Muscle of leg (tissue), 11 donors: ENCODE measurements around the gene APBB1. TPM values are rescaled to one million over a fixed set of nuclear protein-coding genes. Genes with fewer than 3 reads are reported as not detected.

Source experiments
- DNase-seq: peaks from one replicate; pipeline ENCODE4 v3.0.0; 2013
- H3K27ac ChIP-seq: one replicate; pipeline ENCODE4 v1.5.1; 2013; ENCODE audit warnings: mild to moderate bottlenecking, low read length, control low read depth
- H3K27me3 ChIP-seq: one replicate; pipeline ENCODE4 v1.6.1; 2013; ENCODE audit warnings: low read length; ENCODE audit not compliant: control insufficient read depth, insufficient read depth
- H3K36me3 ChIP-seq: one replicate; pipeline ENCODE4 v1.6.1; 2013; ENCODE audit warnings: low read length; ENCODE audit not compliant: control insufficient read depth, insufficient read depth
- H3K4me1 ChIP-seq: one replicate; pipeline ENCODE4 v1.6.1; 2013; ENCODE audit warnings: low read length; ENCODE audit not compliant: control insufficient read depth, insufficient read depth
- H3K4me3 ChIP-seq: one replicate; pipeline ENCODE4 v1.5.1; 2013; ENCODE audit warnings: low read length, control low read depth
- H3K9me3 ChIP-seq: replicated peaks from 2 replicates; pipeline ENCODE4 v1.6.1; 2013; ENCODE audit warnings: low read depth, low read length; ENCODE audit not compliant: control insufficient read depth
- WGBS: methylation state at CpG from one replicate; pipeline ENCODE4 v1.1.5; 2013; ENCODE audit warnings: missing lambda C conversion rate; ENCODE audit not compliant: insufficient coverage; 5-methylcytosine and 5-hydroxymethylcytosine counted together
- polyA plus RNA-seq, 8 donors: library from polyadenylated mRNA; unstranded; fragments of 120-200 nt; gene quantifications; one replicate each; pipeline versions ENCODE4 v1.2.1 to v1.2.3, GENCODE V29; 2013; ENCODE audit warnings: inconsistent platforms in 1 of 8, low replicate concordance in 1 of 8; ENCODE audit not compliant: insufficient read length in 8 of 8, insufficient read depth in 1 of 8
- total RNA-seq: library from RNA; stranded (reverse); fragments of 120-200 nt; gene quantifications from one replicate; pipeline ENCODE4 v1.2.4, GENCODE V29; 2013

The APBB1 gene
- total and polyA plus RNA-seq, 9 donors: 26.0 to 33.2 (median 30.4) TPM

- DNase-seq: no peak
- no peak overlapping the region for H3K4me3 ChIP-seq
- WGBS: 60% methylated on average over 1 of the region's 4 CpGs
- H3K36me3 ChIP-seq: no peaks in the 10 kb centered on the region
- no peaks in the 10 kb centered on the region for H3K4me1 ChIP-seq
- H3K9me3 ChIP-seq: no peaks in the 10 kb centered on the region
- H3K27me3 ChIP-seq: no peaks in the 10 kb centered on the region
- H3K27ac ChIP-seq: no peak overlapping the region
Observed at GRCh38 chr11:6377902-6378639, 40.8 kb downstream of the APBB1 start.

DNA sequence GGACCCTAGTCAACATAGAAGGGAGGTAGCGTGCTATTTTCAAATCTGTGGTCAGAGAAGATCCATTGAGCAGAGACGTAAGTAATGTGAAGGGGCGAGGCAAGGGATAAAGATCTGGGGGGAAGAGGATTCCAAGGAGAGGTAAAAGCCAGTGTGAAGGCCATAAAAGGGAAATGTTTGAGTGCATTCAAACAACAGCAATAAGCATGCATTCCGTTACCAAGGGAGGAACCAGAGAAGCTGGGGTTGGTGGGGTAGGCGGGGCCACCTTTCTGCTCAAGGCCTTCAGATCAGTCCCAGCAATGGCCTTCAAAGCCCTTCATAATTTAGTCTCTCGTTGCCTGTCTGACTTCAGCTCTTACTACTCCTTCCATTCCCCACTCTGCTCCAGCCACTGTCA lies 47.1 kb downstream of the APBB1 start:
- no peaks in the 10 kb centered on the region for H3K36me3 ChIP-seq
- no peaks in the 10 kb centered on the region for H3K9me3 ChIP-seq
- H3K27ac ChIP-seq: no peak overlapping the region
- no peaks in the 10 kb centered on the region for H3K4me1 ChIP-seq
- H3K4me3 ChIP-seq: no peak overlapping the region
- 57% methylated on average over 5 of the region's 6 CpGs for WGBS
- H3K27me3 ChIP-seq: no peaks in the 10 kb centered on the region
- no peak for DNase-seq

DNA sequence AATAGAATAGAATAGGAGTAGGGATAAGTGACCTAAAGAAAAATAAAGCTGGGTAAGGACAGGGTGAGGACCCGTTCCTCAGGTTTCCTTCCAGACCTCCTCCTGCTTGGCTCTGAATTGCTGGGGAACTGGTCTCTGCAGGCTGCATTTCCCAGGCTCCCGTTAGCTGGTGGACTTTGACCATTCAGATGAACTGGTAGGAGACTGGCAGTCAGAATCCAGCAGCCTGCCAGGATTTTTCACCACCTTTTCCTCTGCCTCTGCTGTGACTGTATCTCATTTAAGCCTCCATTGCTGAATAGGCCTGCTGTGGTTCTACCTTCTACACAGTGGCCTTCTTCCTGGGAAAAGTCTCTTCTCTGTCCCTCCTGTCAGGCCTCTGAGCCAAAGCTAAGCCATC lies 53.2 kb downstream of the APBB1 start:
- H3K27me3 ChIP-seq: no peaks in the 10 kb centered on the region
- H3K27ac ChIP-seq: no peak overlapping the region
- 52% methylated on average over 2 of the region's 2 CpGs for WGBS
- DNase-seq: no peak
- H3K4me3 ChIP-seq: no peak overlapping the region
- peaks cover 9% of the 10 kb centered on the region for H3K4me1 ChIP-seq
- no peaks in the 10 kb centered on the region for H3K36me3 ChIP-seq
- no peaks in the 10 kb centered on the region for H3K9me3 ChIP-seq

GRCh38 chr11:6362873-6363678 lies 55.8 kb downstream of the APBB1 start:
- Histone ChIP-seq H3K36me3 (no peaks in the 10 kb centered on the region), H3K27me3 (no peaks in the 10 kb centered on the region), H3K27ac (peak overlapping the region; percentile 75), H3K9me3 (no peaks in the 10 kb centered on the region), H3K4me3 (no peak overlapping the region), H3K4me1 (peaks cover 9% of the 10 kb centered on the region)
- 53% methylated on average over 5 of the region's 6 CpGs for WGBS
- peak; percentile 85 for DNase-seq

DNA sequence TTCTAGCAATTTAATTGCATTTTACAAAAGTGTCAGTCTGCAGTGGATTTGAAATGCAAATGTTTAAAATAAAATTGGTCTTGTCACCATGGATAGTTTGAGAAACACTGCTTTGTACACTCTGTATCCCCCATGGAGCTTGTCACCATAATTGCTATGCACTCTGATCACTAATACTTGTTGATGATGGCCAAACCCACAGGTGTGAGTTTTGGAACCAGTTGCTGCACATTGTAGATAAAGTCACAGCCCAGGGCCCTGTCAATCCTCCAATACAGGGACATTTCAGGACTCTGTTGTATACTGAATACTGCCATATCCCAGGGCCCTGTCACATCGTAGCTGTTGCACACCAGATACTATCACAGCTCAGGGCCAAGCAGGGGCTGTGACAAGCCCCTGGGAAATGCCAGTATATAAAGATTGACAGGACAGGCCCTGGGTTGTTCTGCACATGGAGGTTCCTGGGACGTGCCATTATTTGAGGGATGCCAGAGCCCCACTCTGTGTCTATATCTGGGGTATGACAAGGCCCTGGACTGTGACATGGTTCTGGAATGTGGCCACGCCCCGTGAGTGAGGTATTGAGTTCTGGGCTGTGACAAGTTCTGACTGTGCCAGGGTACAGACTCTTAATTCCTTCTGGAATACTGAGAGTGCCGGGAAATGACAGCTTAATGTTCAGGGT lies 56.6 kb downstream of the APBB1 start:
- Histone ChIP-seq H3K27me3 (no peaks in the 10 kb centered on the region), H3K4me1 (peaks cover 9% of the 10 kb centered on the region), H3K36me3 (no peaks in the 10 kb centered on the region), H3K4me3 (no peak overlapping the region), H3K27ac (peak overlapping the region; percentile 75), H3K9me3 (no peaks in the 10 kb centered on the region)
- 81% methylated on average over 5 of the region's 5 CpGs for WGBS
- DNase-seq: peak; percentile 65

GRCh38 chr11:6360183-6360582 lies 58.7 kb downstream of the APBB1 start:
- no peak for DNase-seq
- Histone ChIP-seq H3K27ac (no peak overlapping the region), H3K27me3 (no peaks in the 10 kb centered on the region), H3K4me1 (peaks cover 9% of the 10 kb centered on the region), H3K36me3 (no peaks in the 10 kb centered on the region), H3K4me3 (no peak overlapping the region), H3K9me3 (no peaks in the 10 kb centered on the region)
- WGBS: 66% methylated on average over 3 of the region's 3 CpGs

DNA sequence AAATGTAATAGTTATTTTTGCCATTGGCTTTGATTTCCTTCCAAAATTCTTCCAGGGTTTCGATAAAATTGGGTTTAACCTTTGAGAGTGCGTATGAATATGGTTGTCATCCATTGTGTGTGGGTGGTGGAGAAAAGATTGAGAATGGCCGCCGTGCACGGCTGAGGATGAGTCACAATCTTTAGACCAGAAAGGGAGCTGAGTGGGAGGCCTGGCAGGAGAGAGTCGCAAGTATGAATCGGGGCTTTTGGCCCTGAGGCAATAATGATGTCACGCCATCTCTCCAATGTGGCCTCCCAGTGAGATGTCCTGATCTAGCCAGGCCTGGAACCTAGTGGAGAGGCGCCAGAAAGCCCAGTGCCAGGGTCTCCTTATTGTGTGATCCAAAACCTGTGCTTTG lies 61.7 kb downstream of the APBB1 start:
- DNase-seq: peak; percentile 69
- Histone ChIP-seq H3K36me3 (no peaks in the 10 kb centered on the region), H3K27me3 (no peaks in the 10 kb centered on the region), H3K4me1 (no peaks in the 10 kb centered on the region), H3K4me3 (no peak overlapping the region), H3K27ac (no peak overlapping the region), H3K9me3 (no peaks in the 10 kb centered on the region)
- 23% methylated on average over 8 of the region's 9 CpGs for WGBS

GRCh38 chr11:6356503-6357055 lies 62.3 kb downstream of the APBB1 start:
- no peaks in the 10 kb centered on the region for H3K4me1 ChIP-seq
- WGBS: 27% methylated on average over 1 of the region's 4 CpGs
- no peaks in the 10 kb centered on the region for H3K36me3 ChIP-seq
- no peaks in the 10 kb centered on the region for H3K9me3 ChIP-seq
- H3K27me3 ChIP-seq: no peaks in the 10 kb centered on the region
- DNase-seq: no peak
- H3K4me3 ChIP-seq: no peak overlapping the region
- no peak overlapping the region for H3K27ac ChIP-seq

DNA sequence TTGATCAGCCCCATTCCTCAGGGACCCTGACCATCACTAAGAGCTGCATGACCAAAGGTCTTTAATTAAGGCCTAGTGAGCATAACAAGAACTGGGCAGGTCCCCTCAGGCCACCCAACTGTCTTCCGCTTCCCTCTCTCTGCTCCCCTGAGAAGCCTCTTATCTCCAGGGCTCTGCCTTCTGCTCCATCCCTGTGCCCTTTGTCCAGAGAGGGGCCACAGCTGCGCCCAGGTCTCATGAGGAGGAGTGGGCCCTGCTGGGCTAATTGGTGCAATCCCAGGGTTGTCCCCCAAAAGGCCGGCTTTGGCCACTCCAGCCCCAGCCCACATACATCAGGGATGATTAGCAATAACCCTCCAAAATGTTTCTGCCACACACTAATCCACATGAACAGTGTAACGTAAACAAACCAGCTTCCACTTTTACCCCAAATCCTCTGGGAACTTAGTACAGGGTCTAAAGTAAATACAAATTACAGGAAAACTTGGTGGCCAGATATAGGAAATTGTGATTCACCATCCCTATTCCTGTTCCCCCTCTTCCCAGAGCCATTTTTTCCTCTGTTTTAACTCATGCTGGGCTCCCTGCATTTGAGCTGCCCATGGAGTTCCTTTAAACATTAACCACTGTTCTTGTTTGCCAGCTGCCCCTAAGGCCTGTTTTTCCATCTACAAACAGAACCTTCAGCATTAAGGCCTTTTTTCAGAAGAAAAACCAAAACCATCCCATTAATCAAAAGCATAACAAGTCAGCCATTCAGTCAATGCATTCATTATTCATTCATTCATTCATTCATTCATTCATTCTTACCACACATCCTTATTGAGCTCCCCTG lies 64.0 kb downstream of the APBB1 start:
- no peak overlapping the region for H3K4me3 ChIP-seq
- WGBS: 17% methylated on average over 1 of the region's 4 CpGs
- DNase-seq: no peak
- no peaks in the 10 kb centered on the region for H3K36me3 ChIP-seq
- H3K27me3 ChIP-seq: no peaks in the 10 kb centered on the region
- no peak overlapping the region for H3K27ac ChIP-seq
- H3K4me1 ChIP-seq: no peaks in the 10 kb centered on the region
- H3K9me3 ChIP-seq: no peaks in the 10 kb centered on the region
